HG03097 (cell line): ENCODE results near the gene SLC22A3.

Source experiments
- ATAC-seq: cut with Tn5 transposase; IDR thresholded peaks from one replicate; pipeline ENCODE4 v1.9.1; 2021; ENCODE audit not compliant: unreplicated experiment, low FRiP score

Gene SLC22A3

GRCh38 chr6:160333841-160334240, 14.3 kb upstream of the SLC22A3 start:
- ATAC-seq: no peak

DNA sequence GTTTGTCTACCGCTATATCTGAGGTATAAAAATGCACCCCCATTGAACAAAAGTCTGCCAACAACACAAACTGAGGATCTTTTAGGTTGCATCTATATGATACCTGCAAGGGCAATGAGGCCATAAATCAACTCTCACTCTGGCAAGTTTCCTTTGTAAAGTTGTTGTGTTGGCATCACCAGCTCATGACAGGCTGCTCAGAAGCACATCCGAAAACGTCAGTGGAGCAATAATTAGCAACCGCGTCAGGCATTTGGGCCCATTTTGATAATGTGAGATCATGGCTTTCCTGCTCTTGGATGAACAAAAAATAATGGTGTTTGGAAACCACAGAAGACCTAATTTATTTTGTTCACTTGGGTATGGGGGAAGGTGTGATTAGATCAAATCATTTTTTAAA, 12.0 kb upstream of the SLC22A3 start:
- ATAC-seq: no peak

DNA sequence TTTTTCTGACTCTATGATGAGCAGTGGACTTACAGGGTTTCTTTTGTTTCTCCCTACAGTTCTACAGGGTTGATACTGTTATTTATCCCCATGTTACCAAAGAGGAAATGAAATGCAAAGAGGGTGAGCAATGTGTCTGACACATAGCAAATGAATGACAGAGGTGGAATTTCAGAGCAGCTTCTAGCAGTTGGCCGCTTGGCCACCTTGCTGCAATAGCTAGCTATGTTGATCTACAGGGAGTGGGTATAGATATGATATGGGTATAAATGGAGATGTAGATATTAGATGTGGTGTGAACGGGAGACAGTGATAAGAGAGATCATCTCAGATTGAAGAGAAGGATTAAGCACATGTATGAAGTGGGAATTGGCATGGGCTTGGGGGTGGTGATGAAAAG, 10.9 kb upstream of the SLC22A3 start:
- no peak for ATAC-seq

DNA sequence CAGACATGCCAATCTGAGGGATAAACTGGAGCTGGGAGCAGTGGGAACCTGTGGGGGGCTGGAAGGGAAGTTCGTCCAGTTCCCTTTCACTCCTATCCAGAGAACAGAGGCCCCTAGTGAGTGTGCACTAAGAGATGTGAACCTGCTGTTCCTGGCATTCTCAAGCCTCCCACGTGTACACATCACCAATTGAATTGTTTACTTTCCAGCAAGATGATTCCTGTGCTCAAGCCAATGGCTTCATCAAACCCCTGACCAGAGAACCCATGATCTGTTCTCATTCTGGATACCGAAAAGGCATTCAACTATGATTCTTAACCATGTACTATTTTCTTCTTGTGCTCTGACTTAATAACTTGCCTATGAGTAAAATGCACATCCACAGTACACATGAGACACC, 10.2 kb upstream of the SLC22A3 start:
- ATAC-seq: no peak

- no peak for ATAC-seq
These were observed 5.0 kb upstream of the SLC22A3 start for GRCh38 chr6:160343144-160343543.

DNA sequence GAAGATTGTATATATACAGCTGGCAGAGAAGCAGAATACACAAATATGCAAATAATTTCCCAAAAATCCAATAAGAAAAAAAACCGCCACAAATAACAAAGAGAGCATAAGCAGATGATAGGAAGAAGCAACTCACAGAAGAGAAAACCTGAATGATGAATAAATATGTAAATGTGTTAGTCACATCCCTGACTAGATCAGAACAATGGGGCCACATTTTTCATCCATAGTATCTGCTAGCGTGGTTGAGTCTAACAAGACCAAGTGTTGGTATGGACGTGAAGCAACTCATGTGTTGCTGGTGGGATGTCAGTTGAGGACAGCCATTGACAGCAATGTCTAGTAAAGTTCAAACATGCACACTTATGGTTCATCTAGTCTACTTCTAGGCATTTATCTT, 3.9 kb upstream of the SLC22A3 start:
- ATAC-seq: no peak

- ATAC-seq: no peak
These were observed 637 bp upstream of the SLC22A3 start for GRCh38 chr6:160347259-160348222.

GRCh38 chr6:160349020-160349441, 853 bp downstream of the SLC22A3 start:
- no peak for ATAC-seq

GRCh38 chr6:160349814-160350350, 1.7 kb downstream of the SLC22A3 start:
- ATAC-seq: no peak

- ATAC-seq: no peak
These were observed 5.8 kb downstream of the SLC22A3 start for GRCh38 chr6:160353950-160354496.

GRCh38 chr6:160355001-160355400, 6.8 kb downstream of the SLC22A3 start:
- no peak for ATAC-seq

DNA sequence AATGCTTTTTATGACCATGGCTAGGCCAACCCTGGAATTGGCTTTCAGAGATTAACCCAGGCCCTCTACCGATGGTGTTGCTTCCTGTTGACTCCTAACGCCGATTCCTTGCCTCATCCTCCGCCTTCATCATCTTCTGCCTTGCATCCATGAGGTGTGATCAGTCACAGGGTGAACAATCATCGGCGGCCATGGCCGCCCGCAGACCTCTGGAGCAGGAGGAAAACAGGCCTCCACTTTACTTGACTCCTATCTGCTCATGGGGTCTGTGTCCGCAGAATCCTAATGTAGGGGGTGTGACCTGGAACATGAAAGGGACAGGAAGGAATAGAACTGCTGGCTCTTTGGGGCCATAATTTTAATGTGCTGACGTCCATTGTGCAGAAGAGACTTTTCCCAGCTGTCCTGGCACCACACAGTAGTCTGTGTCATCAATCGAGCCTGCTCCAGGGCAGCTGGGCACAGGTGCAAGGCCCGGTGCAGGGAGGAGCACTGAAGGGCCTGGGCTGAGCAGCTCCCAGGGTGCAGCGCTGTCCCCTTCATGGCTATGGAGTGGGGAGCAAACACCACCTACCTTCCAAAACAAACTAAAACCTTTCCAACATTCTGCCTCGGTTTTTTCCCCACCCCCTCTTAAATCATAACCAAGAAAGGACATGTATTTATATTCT, 8.0 kb downstream of the SLC22A3 start:
- no peak for ATAC-seq

GRCh38 chr6:160357088-160357487, 8.9 kb downstream of the SLC22A3 start:
- ATAC-seq: no peak

DNA sequence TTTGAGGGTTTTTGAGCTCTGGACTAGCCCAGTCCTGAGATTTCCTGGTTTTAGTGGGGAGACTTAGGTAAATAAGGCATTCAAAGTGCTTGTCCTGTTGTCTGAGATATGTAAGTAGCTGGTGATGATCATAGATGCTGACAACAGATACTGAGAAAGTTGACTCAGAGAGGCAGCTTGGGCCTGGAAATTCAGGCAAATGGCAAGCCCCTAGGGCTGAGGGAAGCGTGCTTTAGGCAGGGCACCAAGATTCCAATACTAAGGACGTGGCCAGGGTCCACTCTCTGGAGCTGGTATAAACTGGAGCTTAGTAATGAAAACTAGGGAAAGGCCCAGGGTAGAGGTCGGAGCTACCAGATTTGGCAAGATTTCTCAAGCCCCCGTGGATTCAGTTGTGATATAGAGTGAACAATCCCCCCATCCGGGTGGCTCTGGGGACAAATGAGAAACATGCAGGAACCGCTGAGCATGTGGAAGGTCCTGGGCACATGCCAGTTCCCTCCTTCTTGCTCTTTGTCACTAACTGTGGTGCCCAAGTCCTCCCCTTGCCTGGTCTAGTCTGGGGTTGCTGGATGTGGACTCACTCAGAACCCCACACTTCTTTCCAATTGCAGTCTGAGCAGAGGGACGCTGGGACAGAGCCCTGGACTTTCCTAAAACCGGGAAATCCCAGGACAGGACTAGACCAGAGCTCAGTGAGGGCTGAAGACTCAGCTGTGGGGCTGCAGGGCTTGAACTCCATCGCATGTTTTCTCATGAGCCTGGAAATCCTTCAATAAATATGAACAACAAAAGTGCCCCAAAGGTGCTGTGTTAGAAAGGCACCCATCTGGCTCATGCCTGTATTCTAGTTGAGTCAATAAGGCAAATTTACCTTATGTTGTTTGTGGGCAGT, 10.3 kb downstream of the SLC22A3 start:
- ATAC-seq: no peak

GRCh38 chr6:160360955-160361354, 12.8 kb downstream of the SLC22A3 start:
- no peak for ATAC-seq

DNA sequence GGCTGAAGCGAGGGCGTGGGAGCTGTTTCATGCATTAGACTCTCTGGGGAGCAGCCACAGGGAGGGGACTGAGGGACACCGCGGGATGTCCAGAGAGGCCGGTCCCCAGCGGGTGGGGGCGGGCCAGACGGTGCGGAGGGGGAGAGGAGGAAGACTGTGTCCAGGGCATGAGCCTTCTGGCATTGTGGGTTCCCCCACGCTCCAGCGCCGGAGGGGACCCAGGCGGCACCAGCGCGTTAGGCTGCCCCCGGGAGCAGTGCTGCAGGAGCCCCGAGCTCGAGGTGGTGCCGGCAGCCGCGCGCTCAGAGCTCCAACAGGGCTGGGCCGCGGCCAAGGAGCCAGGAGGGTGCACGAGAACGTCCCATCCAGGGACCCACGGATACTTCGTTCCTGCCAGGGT, 14.4 kb downstream of the SLC22A3 start:
- no peak for ATAC-seq

DNA sequence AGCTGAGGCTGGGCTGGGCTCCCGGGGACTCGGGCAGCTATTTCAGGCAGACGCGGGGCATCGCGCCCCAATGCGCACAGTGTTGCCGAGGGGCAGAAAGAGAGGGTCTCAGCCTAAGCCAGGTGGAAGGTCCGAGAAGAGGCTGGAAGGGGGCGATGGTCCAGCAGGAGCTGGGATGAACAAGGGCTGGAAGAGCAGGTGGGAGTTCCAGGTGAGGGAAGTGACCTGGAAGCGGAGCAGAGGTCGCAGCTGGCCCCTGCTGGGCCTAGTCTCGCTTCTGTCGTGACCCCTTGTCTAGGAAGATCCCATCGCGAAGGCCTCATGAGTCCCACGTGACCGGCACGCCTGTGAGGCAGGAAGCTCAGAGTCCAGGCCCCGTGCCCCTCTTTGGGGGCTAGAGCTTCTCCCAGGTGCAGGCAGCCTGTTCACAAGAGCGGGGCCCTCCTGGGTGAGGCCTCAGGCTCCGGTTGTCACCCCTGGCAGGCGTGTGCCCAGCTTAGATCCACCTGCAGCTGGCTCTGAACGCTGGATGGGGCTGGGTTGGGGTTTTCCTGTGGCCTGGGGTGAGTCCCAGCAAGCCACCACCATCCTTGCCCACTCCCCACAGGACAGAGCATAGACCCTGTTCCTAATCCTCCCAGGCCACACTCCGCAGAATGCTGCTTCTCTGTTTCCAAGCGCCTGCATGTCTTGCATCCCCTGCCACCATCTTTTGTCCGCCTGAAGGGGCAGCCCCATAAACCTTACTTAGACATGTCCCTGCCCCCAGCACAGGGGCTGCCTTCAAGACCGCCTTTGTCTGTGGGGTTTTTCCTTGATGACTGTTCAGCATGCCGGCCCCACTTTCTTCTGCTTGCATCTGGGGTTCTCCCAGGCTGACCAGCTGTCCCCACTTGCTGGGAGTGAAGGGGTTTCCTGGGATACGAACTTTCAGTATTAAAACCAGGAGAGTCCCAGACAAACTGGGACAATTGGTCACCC, 15.1 kb downstream of the SLC22A3 start:
- ATAC-seq: no peak

- no peak for ATAC-seq
These were observed 16.9 kb downstream of the SLC22A3 start for GRCh38 chr6:160365117-160365516.
